NCI-H1105 treated with DMSO at 0.1 percent for 48 hours (cell line): ENCODE measurements around the gene RPP14.

Experiments used
- DNase-seq: peaks from one replicate; lab custom pipeline; 2025; lab: John Stamatoyannopoulos, UW

The RPP14 gene

DNA sequence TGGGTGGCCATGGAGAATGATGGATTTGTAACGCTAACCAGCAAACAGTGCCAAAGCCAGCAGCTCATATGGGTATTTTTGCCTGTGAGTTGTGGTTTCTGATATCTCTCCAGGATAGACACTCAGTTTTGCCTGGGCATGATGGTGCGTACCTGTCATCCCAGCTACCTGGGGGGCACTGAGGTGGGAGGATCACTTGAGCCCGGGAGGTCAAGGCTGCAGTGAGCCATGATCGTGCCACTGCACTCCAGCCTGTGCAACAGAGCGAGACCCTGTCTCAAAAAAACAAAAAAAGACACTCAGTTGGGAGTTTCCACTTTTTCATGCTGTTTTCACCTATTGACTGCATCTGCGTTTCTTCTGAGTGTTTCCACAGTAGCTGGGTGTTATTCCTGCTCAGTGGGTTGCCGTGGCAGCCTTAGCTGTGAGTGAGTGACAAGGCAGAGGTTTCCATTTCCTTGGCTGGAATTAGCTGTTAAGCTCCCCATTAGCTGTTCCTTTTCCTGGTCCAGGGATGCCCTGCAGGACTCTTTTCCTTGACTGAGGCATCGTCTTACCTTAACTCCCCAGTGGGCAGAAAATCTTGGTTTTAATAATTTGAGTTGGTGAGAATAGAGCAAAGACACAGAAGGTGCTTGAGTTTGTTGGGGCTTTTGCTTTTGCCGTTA, 14.2 kb upstream of the RPP14 start:
- no peak for DNase-seq

DNA sequence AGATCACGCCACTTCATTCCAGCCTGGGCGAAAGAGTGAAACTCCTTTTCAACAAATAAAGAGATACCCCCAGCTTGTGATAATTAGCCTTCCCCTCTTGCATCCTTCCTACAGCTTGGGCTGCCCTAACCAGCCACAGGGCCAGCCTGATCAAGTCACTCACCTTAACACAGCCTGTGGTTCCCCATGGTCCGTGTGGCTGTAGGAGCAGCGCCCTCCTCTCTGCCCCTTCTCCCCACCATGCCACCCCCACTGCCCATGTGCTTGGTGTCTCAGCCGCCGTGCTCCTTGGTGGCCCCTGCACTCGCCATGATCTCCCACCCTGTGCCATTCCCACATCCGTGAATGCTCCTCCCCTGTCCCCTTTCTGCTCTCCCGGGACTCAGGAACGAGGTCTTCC, 13.2 kb upstream of the RPP14 start:
- DNase-seq: no peak

GRCh38 chr3:58293516-58293915, 12.5 kb upstream of the RPP14 start:
- DNase-seq: no peak

- no peak for DNase-seq
These were observed 9.8 kb upstream of the RPP14 start for GRCh38 chr3:58296269-58296668.

- DNase-seq: no peak
These were observed 9.2 kb upstream of the RPP14 start for GRCh38 chr3:58296843-58297242.

- DNase-seq: no peak
These were observed 7.9 kb upstream of the RPP14 start for GRCh38 chr3:58298190-58298589.

DNA sequence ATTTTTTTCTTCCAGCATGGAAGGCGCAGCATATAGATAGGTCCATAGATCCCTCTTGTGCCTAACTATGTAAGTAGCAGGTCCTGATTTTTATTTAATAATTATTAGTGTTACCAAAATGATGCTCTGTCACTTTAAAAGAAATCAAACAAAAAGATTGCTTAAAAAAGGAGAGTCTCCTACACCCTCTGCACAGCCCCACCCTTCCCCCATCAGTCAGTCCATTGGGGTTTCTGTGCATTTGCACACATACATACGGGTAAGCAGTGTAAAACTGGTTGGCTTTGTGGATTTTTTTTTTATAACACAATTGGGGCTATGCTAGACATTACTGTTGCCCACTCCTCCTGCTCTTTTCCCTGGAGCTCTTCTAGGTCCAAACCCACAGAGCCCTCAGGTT, 7.0 kb upstream of the RPP14 start:
- no peak for DNase-seq

GRCh38 chr3:58299839-58300516, 6.1 kb upstream of the RPP14 start:
- DNase-seq: peak; percentile 18

- peak; percentile 41 for DNase-seq
These were observed 1.7 kb downstream of the RPP14 start for GRCh38 chr3:58307639-58308215.

- no peak for DNase-seq
These were observed 2.7 kb downstream of the RPP14 start for GRCh38 chr3:58308728-58309127.

DNA sequence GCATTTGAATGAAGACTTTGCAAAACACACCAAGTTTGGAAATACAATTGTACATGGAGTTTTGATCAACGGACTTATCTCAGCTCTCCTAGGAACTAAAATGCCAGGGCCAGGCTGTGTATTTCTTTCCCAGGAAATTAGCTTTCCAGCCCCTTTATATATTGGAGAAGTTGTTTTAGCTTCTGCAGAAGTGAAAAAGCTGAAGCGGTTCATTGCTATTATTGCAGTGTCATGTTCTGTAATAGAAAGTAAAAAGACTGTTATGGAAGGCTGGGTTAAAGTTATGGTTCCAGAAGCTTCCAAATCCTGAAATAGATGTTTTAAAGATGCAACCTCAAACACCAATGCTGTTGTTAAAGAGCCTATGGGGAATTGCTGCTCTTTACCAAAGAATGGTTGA, 11.8 kb downstream of the RPP14 start:
- no peak for DNase-seq

GRCh38 chr3:58321791-58322190, 15.7 kb downstream of the RPP14 start:
- DNase-seq: no peak

- DNase-seq: no peak
These were observed 16.7 kb downstream of the RPP14 start for GRCh38 chr3:58322793-58323192.

DNA sequence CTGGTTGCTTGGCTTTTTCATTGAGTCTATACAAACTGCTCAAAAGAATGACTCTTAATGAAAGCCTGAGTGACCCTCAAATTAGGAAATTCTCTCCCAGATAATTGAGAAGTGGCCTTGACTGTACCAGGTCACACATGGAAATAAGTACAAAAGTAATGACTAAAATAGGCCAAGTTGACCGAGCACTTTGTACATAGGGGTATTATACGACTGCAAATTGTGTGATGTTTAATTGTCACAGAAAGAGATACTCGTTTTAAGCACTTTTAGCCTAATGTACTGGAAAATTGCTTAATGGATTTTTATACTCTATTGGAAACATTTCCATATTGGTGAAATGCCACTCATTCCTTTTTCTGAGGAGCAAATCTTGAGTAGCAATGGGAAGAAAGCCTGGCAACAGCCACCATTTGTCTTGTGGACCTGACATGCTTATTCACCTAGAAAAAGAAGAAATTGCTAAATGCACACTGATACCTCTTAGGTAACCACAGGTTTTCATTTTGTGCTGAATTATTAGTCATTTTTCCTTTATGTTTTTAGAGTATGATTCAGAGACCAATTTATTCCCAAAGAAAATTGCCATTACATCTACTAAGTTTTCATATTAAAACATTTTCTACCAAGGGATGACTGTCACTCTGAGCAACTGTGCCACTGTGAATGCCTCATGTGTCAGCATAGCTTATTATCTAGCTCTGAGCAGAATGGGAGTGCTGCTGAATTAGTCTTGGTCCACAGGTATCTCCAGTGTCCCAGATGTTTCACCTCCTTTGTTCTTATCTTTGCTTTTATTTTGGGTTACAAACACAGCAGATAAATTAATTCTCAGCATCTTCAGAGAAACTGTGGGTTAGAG, 17.7 kb downstream of the RPP14 start:
- DNase-seq: no peak

DNA sequence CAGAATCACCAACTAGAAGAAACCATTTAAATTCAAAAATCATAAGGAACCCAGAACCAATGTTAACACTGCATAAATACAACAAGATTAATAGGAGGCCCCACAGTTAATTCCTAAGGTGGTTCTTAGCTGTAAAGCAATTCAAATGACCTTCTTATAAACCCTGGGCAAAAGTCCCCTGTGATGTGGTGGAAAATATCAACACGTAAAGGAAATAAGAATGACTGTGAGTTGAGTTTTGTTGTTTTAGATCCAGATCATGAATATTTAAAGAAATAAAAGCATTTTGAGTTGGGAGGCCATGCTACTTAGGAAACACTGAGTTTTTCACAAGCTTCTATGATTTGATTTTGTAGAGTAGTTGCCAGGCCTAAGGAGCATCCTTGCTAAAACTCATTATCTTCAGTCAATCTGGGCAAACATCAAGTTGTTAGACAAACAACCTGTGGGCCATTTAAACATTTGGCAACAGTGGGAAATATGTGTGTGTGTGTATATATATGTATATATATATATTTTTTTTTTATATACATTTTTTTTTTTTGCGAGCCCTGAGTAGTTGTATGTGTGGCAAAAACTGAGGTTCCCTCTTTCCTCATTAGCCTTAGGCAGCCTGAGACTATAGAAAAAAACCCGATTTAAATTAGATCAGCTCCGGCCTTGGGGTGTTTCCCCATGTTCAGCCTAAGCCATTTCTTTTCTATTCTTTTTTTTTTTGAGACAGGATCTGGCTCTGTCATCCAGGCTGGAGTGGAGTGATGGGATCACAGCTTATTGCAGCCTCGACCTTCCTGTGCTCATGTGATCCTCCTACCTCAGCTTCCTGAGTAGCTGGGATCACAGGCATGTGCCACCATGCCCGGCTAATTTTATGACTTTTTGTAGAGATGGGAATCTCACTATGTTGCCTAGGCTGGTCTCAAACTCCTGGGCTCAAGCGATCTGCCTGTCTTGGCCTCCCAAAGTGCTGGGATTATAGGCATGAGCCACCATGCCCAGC, 18.6 kb downstream of the RPP14 start:
- no peak for DNase-seq

DNA sequence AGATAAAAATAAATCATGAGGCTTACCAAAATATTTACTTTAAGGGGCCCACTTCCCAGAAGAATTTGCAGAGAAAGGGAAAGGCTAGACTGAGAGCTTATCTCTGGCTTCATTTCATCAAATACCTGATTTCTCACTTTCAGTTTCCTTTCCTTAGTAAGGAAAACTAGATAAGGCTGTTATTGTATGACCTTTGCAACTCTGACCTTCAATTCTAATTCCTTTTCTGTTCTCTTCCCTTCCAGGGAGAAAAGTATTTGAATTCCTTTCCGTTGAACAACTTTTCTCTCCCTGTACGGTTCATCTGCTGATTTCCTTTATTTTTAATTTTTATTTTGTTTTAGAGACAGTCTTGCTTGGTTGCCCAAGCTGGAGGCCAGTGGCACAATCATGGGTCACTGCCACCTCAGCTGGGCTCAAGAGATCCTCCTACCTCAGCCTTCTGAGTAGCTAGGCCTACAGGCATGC, 19.5 kb downstream of the RPP14 start:
- DNase-seq: no peak

DNA sequence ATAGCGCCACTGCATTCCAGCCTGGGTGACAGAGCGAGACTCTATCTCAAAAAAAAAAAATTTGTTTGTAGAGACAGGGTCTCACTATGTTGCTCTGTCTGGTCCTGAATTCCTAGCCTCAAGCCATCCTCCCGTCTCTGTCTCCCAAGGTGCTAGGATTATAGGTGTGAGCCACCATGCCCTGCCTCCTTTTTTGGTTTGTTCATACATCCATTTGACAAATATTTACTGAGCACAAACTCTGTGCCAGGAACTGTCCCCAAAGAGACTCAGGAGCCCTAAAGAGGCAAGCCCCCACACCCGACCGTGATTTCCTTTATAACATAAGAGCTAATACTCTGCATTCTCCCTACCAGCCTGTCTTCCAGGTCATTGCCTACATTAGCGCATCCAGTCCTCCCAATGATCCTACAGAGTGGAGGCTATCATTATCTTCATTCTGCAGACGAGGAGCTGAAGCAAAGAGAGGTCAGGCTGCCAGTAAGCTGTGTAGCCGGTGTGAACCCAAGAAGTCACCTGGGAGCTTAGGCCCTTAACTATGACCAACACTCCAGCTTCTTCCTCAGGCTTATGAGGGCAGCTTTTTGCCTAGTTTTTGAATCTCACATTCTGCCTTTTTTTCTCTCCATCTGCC, 20.3 kb downstream of the RPP14 start:
- no peak for DNase-seq

DNA sequence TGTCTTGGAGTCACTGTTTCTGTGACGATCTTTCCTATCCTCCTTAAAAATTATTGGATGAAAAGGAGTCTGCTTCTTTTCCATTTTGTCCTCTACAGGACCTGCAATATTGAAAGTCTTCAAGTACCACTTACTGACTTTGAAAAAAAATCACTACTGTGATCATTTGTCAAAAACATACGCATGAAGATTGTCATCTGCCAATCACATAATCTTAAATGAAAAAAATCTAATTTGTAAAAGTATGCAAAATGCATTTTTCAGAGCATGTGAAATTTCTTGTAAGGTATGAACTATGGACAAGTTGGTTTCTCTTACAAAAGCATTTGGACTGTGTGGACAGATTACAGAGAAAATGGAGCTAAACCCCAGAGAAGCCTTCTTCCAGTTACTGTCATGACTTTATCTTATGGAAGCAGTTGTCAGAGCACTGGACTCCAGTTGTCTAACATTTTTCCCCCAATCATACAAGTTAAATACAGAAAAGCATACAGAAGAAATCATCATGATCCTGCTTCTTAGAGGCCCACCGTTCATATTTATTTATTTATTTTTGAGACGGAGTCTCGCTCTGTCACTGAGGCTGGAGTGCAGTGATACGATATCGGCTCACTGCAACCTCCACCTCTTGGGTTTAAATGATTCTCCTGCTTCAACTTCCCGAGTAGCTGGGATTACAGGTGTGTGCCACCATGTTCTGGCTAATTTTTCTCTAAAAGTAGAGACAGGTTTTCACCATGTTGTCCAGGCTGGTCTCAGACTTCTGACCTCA, 23.3 kb downstream of the RPP14 start:
- DNase-seq: no peak

- DNase-seq: no peak
These were observed 23.9 kb downstream of the RPP14 start for GRCh38 chr3:58329922-58330413.
